ENCODE results near the gene DCLK1. TPM values are rescaled to one million over a fixed set of nuclear protein-coding genes. Genes with fewer than 3 reads are reported as not detected.

Gene DCLK1
- total and polyA plus RNA-seq, 10 of the 15 experiments (the other 5 are each of a cell fraction or from before 2014, with no cell fraction given), result not detected

- Histone ChIP-seq H3K9ac (ENCODE audit: control insufficient read depth, insufficient read depth, low read length) (no peak overlapping the region), H3K9me3 (replicated peaks; ENCODE audit: control insufficient read depth, insufficient read depth, low read length) (no peaks in the 10 kb centered on the region; the same call in 2 of the 3 replicates), H2AFZ (ENCODE audit: control insufficient read depth, low read depth, low read length) (no peak overlapping the region), H3K4me1 (ENCODE audit: control insufficient read depth, insufficient read depth, low read length) (no peaks in the 10 kb centered on the region), H3K4me2 (ENCODE audit: control insufficient read depth, insufficient read depth) (no peak overlapping the region), H3K79me2 (ENCODE audit: control insufficient read depth, insufficient read depth, low read length) (no peaks in the 10 kb centered on the region), H3K27ac (ENCODE audit: control insufficient read depth, insufficient read depth) (no peak overlapping the region), H3K4me3 (no peak overlapping the region), H3K27me3 (replicated peaks in 1 of 2; ENCODE audit: control insufficient read depth in 2 of 2, insufficient read depth in 2 of 2, low read length in 1 of 2) (no peaks in the 10 kb centered on the region), H3K36me3 (ENCODE audit: control insufficient read depth in 2 of 2, insufficient read depth in 2 of 2, low read length in 1 of 2) (no peaks in the 10 kb centered on the region), H4K20me1 (ENCODE audit: control insufficient read depth, insufficient read depth) (no peaks in the 10 kb centered on the region)
- WGBS (ENCODE audit: insufficient coverage, insufficient replicate concordance, low lambda C conversion rate, missing lambda C conversion rate), result 31% methylated on average over 7 of the region's 7 CpGs
- no TSS peak for BruUV-seq (replicated peaks)
- no peak for ATAC-seq
- no peak for TF ChIP-seq EED (IDR thresholded peaks at IDR 0.05; ENCODE audit: low read depth)
- TF ChIP-seq DPF2 (IDR thresholded peaks at IDR 0.05), result no peak
- no peak for TF ChIP-seq ATF7 (IDR thresholded peaks at IDR 0.05; ENCODE audit: low read depth)
- no peak for TF ChIP-seq ETV6 (conservative IDR thresholded peaks at IDR 0.05 in 1 of 2, IDR thresholded peaks at IDR 0.05 in 1 of 2; ENCODE audit: borderline replicate concordance in 1 of 2, low read depth in 1 of 2)
- TF ChIP-seq ZNF384 (IDR thresholded peaks at IDR 0.05; ENCODE audit: borderline replicate concordance, low read depth, low read length), result no peak
- TF ChIP-seq E2F8 (IDR thresholded peaks at IDR 0.05; ENCODE audit: low read depth, partially characterized antibody), result no peak
- SMC1A ChIA-PET (ENCODE audit: uncharacterized antibody, unreplicated experiment), result interaction anchor here (1.0 kb wide), 1 partner anchor 13 kb away, joined by 5 read pairs; no protein-coding TSS in a partner anchor
- intact Hi-C loops (cut with micrococcal nuclease; ENCODE audit: unreplicated experiment), result no loop called here
- POLR2A ChIA-PET, result no interaction called here
- CTCF ChIA-PET, result no interaction called here
- RAD21 ChIA-PET (ENCODE audit: unreplicated experiment), result no interaction called here
- no peak for DNase-seq (ENCODE audit: low read depth, low spot score)
- in situ Hi-C loops (cut with MboI), result no loop called here
- no peak for FAIRE-seq
These were observed 210.4 kb downstream of the DCLK1 start for GRCh38 chr13:35920816-35921215.
